ENCODE measurements around the gene ZNF407. TPM values are rescaled to one million over a fixed set of nuclear protein-coding genes. Genes with fewer than 3 reads are reported as not detected.

Gene ZNF407
- total and polyA plus RNA-seq, 2 of the 13 experiments (the other 11 are each of a cell fraction or from before 2014, with no cell fraction given): 2.3 to 8.7 TPM

- TF ChIP-seq HINFP (CRISPR knock-in tag; IDR thresholded peaks at IDR 0.05; ENCODE audit: low read depth) (no peak), GZF1 (CRISPR knock-in tag; IDR thresholded peaks at IDR 0.05) (no peak), ZNF350 (CRISPR knock-in tag; IDR thresholded peaks at IDR 0.05; ENCODE audit: borderline replicate concordance, low read depth) (no peak), NFE2L2 (IDR thresholded peaks at IDR 0.05; ENCODE audit: low read length) (no peak), ONECUT2 (CRISPR knock-in tag; IDR thresholded peaks at IDR 0.05) (no peak), FOXP1 (IDR thresholded peaks at IDR 0.05) (no peak), FOXP1 (CRISPR knock-in tag; IDR thresholded peaks at IDR 0.05) (peak; percentile 67; the same call in 1 of the 2 replicates), ZNF276 (CRISPR knock-in tag; IDR thresholded peaks at IDR 0.05; ENCODE audit: low read depth) (no peak), EED (CRISPR knock-in tag; IDR thresholded peaks at IDR 0.05) (no peak), HOXA7 (CRISPR knock-in tag; IDR thresholded peaks at IDR 0.05) (no peak), ZNF280D (CRISPR knock-in tag; IDR thresholded peaks at IDR 0.05) (no peak), ZNF225 (CRISPR knock-in tag; IDR thresholded peaks at IDR 0.05) (no peak), PHF20 (CRISPR knock-in tag; IDR thresholded peaks at IDR 0.05) (peak; percentile 52; the same call in 1 of the 2 replicates), ZSCAN30 (CRISPR knock-in tag; IDR thresholded peaks at IDR 0.05) (no peak), ZNF253 (CRISPR knock-in tag; IDR thresholded peaks at IDR 0.05; ENCODE audit: borderline replicate concordance) (no peak), NR2F2 (IDR thresholded peaks at IDR 0.05; ENCODE audit: borderline replicate concordance, low read depth) (0 out of 2 replicates have a peak, but pooled peaks have one; percentile 3), MLXIP (CRISPR knock-in tag; IDR thresholded peaks at IDR 0.05; ENCODE audit: borderline replicate concordance) (no peak), ZNF460 (CRISPR knock-in tag; IDR thresholded peaks at IDR 0.05; ENCODE audit: borderline replicate concordance) (no peak), ZNF232 (CRISPR knock-in tag; IDR thresholded peaks at IDR 0.05; ENCODE audit: borderline replicate concordance) (no peak; the same call in 1 of the 2 replicates), ZBTB20 (CRISPR knock-in tag; IDR thresholded peaks at IDR 0.05; ENCODE audit: borderline replicate concordance, low read depth) (peak; percentile 51; the same call in 1 of the 2 replicates), SAFB2 (CRISPR knock-in tag; IDR thresholded peaks at IDR 0.05; ENCODE audit: borderline replicate concordance, low read depth) (no peak), IRX3 (CRISPR knock-in tag; IDR thresholded peaks at IDR 0.05; ENCODE audit: borderline replicate concordance, low read depth) (no peak)
Observed at GRCh38 chr18:74734013-74734444, 136.4 kb downstream of the ZNF407 start (continued).
